Panc1 (cell line): ENCODE results near the gene MED13L. TPM values are rescaled to one million over a fixed set of nuclear protein-coding genes. Genes with fewer than 3 reads are reported as not detected.

ENCODE experiments used
- ATAC-seq: fragments of 200-7000 bp; cut with Tn5 transposase; 2 replicates; pipeline ENCODE4 v1.9.1; 2020; ENCODE audit warnings: mild to moderate bottlenecking, moderate library complexity
- BruUV-seq: library from RNA; stranded (reverse); fragments of 400-500 nt; replicated peaks from 2 replicates; lab custom pipeline; 2021; lab: Mats Ljungman, UMichigan
- CTCF ChIA-PET: fragments of 300-600 bp; sonication (Branson Sonifier 250); formaldehyde crosslinking; loops from one replicate; lab custom pipeline; 2022; ENCODE audit warnings: antibody characterized with exemption; lab: Charles Lee
- POLR2A ChIA-PET: fragments of 300-600 bp; sonication (Branson Sonifier 250); formaldehyde crosslinking; loops from one replicate; lab custom pipeline; 2022; ENCODE audit warnings: antibody characterized with exemption; lab: Charles Lee
- DNase-seq: peaks from one replicate; pipeline ENCODE4 v3.0.0-alpha.2; 2010; ENCODE audit warnings: low read depth, low spot score
- H3K27ac ChIP-seq: 2 replicates; pipeline ENCODE4 v1.5.1; 2011; ENCODE audit warnings: mild to moderate bottlenecking, low read length, inconsistent platforms
- H3K27me3 ChIP-seq: fragments of 200-500 bp; sonication (Bioruptor generic); 2 replicates; pipeline ENCODE4 v1.6.0; 2014; ENCODE audit warnings: low read length, inconsistent platforms; ENCODE audit not compliant: control insufficient read depth, insufficient read depth
- H3K36me3 ChIP-seq: fragments of 200-500 bp; sonication (Bioruptor generic); 2 replicates; pipeline ENCODE4 v1.5.1; 2014; ENCODE audit warnings: inconsistent platforms, mild to moderate bottlenecking, low read length, moderate library complexity; ENCODE audit not compliant: control insufficient read depth, insufficient read depth
- H3K4me1 ChIP-seq: 2 replicates; pipeline ENCODE4 v1.5.1; 2011; ENCODE audit warnings: inconsistent platforms, mild to moderate bottlenecking, low read length, moderate library complexity; ENCODE audit not compliant: control insufficient read depth, insufficient read depth
- H3K4me3 ChIP-seq, 2 experiments: 2 replicates each; pipeline ENCODE4 v1.5.1; 2011 to 2012; ENCODE audit warnings: low read depth in 2 of 2, low read length in 2 of 2, mild to moderate bottlenecking in 2 of 2, inconsistent platforms in 1 of 2, moderate library complexity in 1 of 2
- H3K9me3 ChIP-seq: fragments of 200-500 bp; sonication (Bioruptor generic); 2 replicates; pipeline ENCODE4 v1.5.1; 2014; ENCODE audit warnings: low read depth, mild to moderate bottlenecking, inconsistent platforms, low read length, moderate library complexity; ENCODE audit not compliant: control insufficient read depth, insufficient read depth
- CTCF ChIP-seq: fragments of 450-650 bp; IDR thresholded peaks from 2 replicates; pipeline ENCODE4 v1.5.1; 2017; ENCODE audit warnings: mild to moderate bottlenecking
- POLR2AphosphoS5 ChIP-seq: IDR thresholded peaks from 2 replicates; pipeline ENCODE4 v1.6.1; 2012; ENCODE audit warnings: mild to moderate bottlenecking, low read depth, low read length, moderate library complexity
- REST ChIP-seq, 2 experiments: IDR thresholded peaks; 2 replicates each; pipeline ENCODE4 v1.6.1; 2011 to 2012; ENCODE audit warnings: low read depth in 2 of 2, control low read depth in 1 of 2, low read length in 1 of 2, mild to moderate bottlenecking in 1 of 2, moderate library complexity in 1 of 2; ENCODE audit not compliant: insufficient read depth in 1 of 2
- SIN3A ChIP-seq: IDR thresholded peaks from 2 replicates; pipeline ENCODE4 v1.6.1; 2012; ENCODE audit warnings: low read depth, mild to moderate bottlenecking, low read length, moderate library complexity, borderline replicate concordance; ENCODE audit not compliant: insufficient read depth
- TCF7L2 ChIP-seq: IDR thresholded peaks from 2 replicates; pipeline ENCODE4 v1.6.1; 2011; ENCODE audit warnings: mild to moderate bottlenecking, low read depth, low read length, inconsistent platforms
- in situ Hi-C: cut with HindIII; loops from 2 replicates; pipeline ENCODE4 v1.10.0; 2016; ENCODE audit warnings: low sequenced_read_pairs, low pct_unique_long_range_greater_than_20kb
- intact Hi-C: fragments of 100-400 bp; cut with micrococcal nuclease; formaldehyde crosslinking; loops from one replicate; pipeline ENCODE4 v1.10.0; 2022; ENCODE audit not compliant: unreplicated experiment
- total RNA-seq: library from RNA; stranded (reverse); gene quantifications from one replicate; pipeline ENCODE4 v1.2.1, GENCODE V29; 2021; ENCODE audit not compliant: unreplicated experiment

MED13L gene
- total RNA-seq, 1 experiment from 2014 or later: 170 TPM

- Histone ChIP-seq H3K4me3 (no peak overlapping the region), H3K27ac (no peak overlapping the region), H3K27me3 (no peaks in the 10 kb centered on the region), H3K36me3 (no peaks in the 10 kb centered on the region), H3K9me3 (no peaks in the 10 kb centered on the region), H3K4me1 (no peaks in the 10 kb centered on the region)
- ChIA-PET POLR2A (no interaction called here), CTCF (no interaction called here)
- in situ Hi-C loops: no loop called here
- DNase-seq (no peak), ATAC-seq (no peak)
- intact Hi-C loops: no loop called here
- TF ChIP-seq POLR2AphosphoS5 (no peak), REST (IDR thresholded peaks at IDR 0.05; ENCODE audit: insufficient read depth in 1 of 2, low read depth in 2 of 2, low read length in 1 of 2) (no peak), CTCF (no peak), TCF7L2 (no peak), SIN3A (no peak)
- BruUV-seq: no TSS peak
Measured at GRCh38 chr12:116314477-116314876, 37.0 kb upstream of the MED13L start.

- TF ChIP-seq CTCF: no peak
- TF ChIP-seq SIN3A: no peak
- TF ChIP-seq TCF7L2: no peak
- TF ChIP-seq POLR2AphosphoS5: no peak
- no peak for TF ChIP-seq REST (IDR thresholded peaks at IDR 0.05; ENCODE audit: insufficient read depth in 1 of 2, low read depth in 2 of 2, low read length in 1 of 2)
- Histone ChIP-seq H3K27me3 (no peaks in the 10 kb centered on the region), H3K27ac (peak overlapping the region; percentile 11; the same call in 1 of the 2 replicates), H3K4me3 (no peak overlapping the region), H3K36me3 (no peaks in the 10 kb centered on the region), H3K4me1 (no peaks in the 10 kb centered on the region), H3K9me3 (no peaks in the 10 kb centered on the region)
- no peak for DNase-seq
- BruUV-seq: no TSS peak
- ATAC-seq: no peak
- intact Hi-C loops: no loop called here
- in situ Hi-C loops: no loop called here
- ChIA-PET POLR2A (interaction anchor here (0.6 kb wide), 1 partner anchor 25 kb away, joined by 4 read pairs; no protein-coding TSS in a partner anchor), CTCF (interaction anchor here (0.6 kb wide), 1 partner anchor 219 kb away, joined by 3 read pairs; no protein-coding TSS in a partner anchor)
Measured at GRCh38 chr12:116313194-116313927, 35.9 kb upstream of the MED13L start.
